A549 (cell line): ENCODE results near the gene PNMT.

ENCODE experiments used
- BHLHE40 ChIP-seq: IDR thresholded peaks from 2 replicates; pipeline ENCODE4 v1.6.1; 2012; ENCODE audit warnings: low read depth, low read length, inconsistent platforms
- CBX8 ChIP-seq: fragments of 200-600 bp; sonication (generic); IDR thresholded peaks from 2 replicates; pipeline ENCODE4 v1.6.1; 2016
- CEBPB ChIP-seq, 2 experiments: fragments of >200 bp in 1 of 2; sonication (Bioruptor Twin) in 1 of 2; formaldehyde crosslinking in 1 of 2; IDR thresholded peaks; 2 replicates each; pipeline ENCODE4 v1.6.1; 2012 to 2016
- EP300 ChIP-seq, 2 experiments: fragments of >200 bp; sonication (Bioruptor Twin); formaldehyde crosslinking; IDR thresholded peaks; 2 replicates in 1 of 2; 3 replicates in 1 of 2; pipeline ENCODE4 v1.6.1; 2016 to 2017
- HDAC2 ChIP-seq: fragments of 200-600 bp; sonication (generic); IDR thresholded peaks from 2 replicates; pipeline ENCODE4 v1.6.1; 2016
- MAZ ChIP-seq: fragments of 150-350 bp; IDR thresholded peaks from 2 replicates; pipeline ENCODE4 v1.6.1; 2014; ENCODE audit warnings: antibody characterized with exemption, low read depth, low read length, borderline replicate concordance
- POLR2A ChIP-seq: IDR thresholded peaks from 2 replicates; pipeline ENCODE4 v1.6.1; 2012; ENCODE audit warnings: mild to moderate bottlenecking, low read length
- RAD21 ChIP-seq, 2 experiments: fragments of >200 bp in 1 of 2; sonication (Bioruptor Twin) in 1 of 2; formaldehyde crosslinking in 1 of 2; IDR thresholded peaks in 1 of 2; conservative IDR thresholded peaks in 1 of 2; 2 replicates in 1 of 2; 3 replicates in 1 of 2; pipeline ENCODE4 v1.6.1; 2012 to 2018; ENCODE audit warnings: inconsistent platforms in 1 of 2
- RFX5 ChIP-seq: fragments of 450-650 bp; IDR thresholded peaks from 2 replicates; pipeline ENCODE4 v1.7.1; 2014; ENCODE audit warnings: antibody characterized with exemption, mild to moderate bottlenecking, moderate library complexity
- ZNF302 ChIP-seq: fragments of 250-450 bp; sonication (Bioruptor Pico); IDR thresholded peaks from 2 replicates; pipeline ENCODE4 v1.9.0; 2021; ENCODE audit warnings: inconsistent platforms, mild to moderate bottlenecking, moderate library complexity
- TF ChIP-seq, protein P1 (sequence below): fragments of >200 bp; sonication (Bioruptor Twin); formaldehyde crosslinking; IDR thresholded peaks from 3 replicates; pipeline ENCODE4 v1.5.1; 2016
- TF ChIP-seq, protein P2 (sequence below): IDR thresholded peaks from 2 replicates; pipeline ENCODE4 v1.6.1; 2012
- TF ChIP-seq, protein P3 (sequence below): fragments of 200-600 bp; sonication (generic); IDR thresholded peaks from 2 replicates; pipeline ENCODE4 v1.6.1; 2016; ENCODE audit warnings: antibody characterized with exemption, mild to moderate bottlenecking, moderate library complexity

DNA sequence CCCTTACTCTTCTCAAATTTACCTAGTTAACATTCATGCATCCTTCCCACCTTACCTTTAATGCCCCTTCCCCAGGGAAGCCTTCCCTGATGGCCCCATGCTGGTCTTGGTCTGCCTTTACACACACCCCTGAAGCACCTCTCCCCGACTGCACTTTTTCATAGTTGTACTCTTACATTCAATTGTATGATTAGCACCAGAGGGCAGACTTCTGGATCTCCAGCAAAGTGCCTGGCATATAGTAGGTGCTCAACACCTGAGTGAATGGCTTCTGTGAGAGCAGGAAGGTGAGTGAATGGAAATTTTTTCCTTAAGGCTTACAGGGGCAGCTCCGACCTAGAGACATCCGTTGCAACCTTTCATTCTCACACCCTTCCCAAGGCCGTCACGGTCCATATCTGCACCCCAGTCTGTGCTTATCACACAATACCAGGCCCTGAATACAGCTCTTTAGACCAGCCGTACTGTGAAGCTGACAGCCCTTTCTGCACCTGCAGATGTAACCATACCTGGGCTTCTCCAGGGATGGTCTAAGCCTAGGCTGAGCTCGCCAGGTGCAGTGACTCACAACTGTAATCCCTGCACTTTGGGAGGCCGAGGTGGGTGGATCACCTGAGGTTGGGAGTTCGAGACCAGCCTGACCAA, 15.2 kb downstream of the PNMT start:
- TF ChIP-seq ZNF302 (CRISPR knock-in tag) (no peak), HDAC2 (no peak), BHLHE40 (no peak), EP300 (IDR thresholded peaks at IDR 0.05) (no peak), MAZ (no peak), RFX5 (no peak), POLR2A (no peak), CEBPB (IDR thresholded peaks at IDR 0.05) (no peak), CBX8 (no peak), RAD21 (conservative IDR thresholded peaks at IDR 0.05 in 1 of 2, IDR thresholded peaks at IDR 0.05 in 1 of 2) (no peak)
- TF ChIP-seq, protein P1, sequence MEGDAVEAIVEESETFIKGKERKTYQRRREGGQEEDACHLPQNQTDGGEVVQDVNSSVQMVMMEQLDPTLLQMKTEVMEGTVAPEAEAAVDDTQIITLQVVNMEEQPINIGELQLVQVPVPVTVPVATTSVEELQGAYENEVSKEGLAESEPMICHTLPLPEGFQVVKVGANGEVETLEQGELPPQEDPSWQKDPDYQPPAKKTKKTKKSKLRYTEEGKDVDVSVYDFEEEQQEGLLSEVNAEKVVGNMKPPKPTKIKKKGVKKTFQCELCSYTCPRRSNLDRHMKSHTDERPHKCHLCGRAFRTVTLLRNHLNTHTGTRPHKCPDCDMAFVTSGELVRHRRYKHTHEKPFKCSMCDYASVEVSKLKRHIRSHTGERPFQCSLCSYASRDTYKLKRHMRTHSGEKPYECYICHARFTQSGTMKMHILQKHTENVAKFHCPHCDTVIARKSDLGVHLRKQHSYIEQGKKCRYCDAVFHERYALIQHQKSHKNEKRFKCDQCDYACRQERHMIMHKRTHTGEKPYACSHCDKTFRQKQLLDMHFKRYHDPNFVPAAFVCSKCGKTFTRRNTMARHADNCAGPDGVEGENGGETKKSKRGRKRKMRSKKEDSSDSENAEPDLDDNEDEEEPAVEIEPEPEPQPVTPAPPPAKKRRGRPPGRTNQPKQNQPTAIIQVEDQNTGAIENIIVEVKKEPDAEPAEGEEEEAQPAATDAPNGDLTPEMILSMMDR, result no peak
- TF ChIP-seq, protein P2, sequence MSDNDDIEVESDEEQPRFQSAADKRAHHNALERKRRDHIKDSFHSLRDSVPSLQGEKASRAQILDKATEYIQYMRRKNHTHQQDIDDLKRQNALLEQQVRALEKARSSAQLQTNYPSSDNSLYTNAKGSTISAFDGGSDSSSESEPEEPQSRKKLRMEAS, result no peak
- TF ChIP-seq, protein P3, sequence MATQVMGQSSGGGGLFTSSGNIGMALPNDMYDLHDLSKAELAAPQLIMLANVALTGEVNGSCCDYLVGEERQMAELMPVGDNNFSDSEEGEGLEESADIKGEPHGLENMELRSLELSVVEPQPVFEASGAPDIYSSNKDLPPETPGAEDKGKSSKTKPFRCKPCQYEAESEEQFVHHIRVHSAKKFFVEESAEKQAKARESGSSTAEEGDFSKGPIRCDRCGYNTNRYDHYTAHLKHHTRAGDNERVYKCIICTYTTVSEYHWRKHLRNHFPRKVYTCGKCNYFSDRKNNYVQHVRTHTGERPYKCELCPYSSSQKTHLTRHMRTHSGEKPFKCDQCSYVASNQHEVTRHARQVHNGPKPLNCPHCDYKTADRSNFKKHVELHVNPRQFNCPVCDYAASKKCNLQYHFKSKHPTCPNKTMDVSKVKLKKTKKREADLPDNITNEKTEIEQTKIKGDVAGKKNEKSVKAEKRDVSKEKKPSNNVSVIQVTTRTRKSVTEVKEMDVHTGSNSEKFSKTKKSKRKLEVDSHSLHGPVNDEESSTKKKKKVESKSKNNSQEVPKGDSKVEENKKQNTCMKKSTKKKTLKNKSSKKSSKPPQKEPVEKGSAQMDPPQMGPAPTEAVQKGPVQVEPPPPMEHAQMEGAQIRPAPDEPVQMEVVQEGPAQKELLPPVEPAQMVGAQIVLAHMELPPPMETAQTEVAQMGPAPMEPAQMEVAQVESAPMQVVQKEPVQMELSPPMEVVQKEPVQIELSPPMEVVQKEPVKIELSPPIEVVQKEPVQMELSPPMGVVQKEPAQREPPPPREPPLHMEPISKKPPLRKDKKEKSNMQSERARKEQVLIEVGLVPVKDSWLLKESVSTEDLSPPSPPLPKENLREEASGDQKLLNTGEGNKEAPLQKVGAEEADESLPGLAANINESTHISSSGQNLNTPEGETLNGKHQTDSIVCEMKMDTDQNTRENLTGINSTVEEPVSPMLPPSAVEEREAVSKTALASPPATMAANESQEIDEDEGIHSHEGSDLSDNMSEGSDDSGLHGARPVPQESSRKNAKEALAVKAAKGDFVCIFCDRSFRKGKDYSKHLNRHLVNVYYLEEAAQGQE, result no peak
